Neural progenitor cell (in vitro differentiated cells): ENCODE results near the gene EXD3. TPM values are rescaled to one million over a fixed set of nuclear protein-coding genes. Genes with fewer than 3 reads are reported as not detected.

Experiments
- DNase-seq: peaks from one replicate; pipeline ENCODE4 v3.0.0-alpha.2; 2016; ENCODE audit warnings: low spot score
- H2AFZ ChIP-seq: fragments of 200-600 bp; sonication (generic); replicated peaks from 2 replicates; pipeline ENCODE4 v1.6.1; 2016; ENCODE audit warnings: antibody characterized with exemption
- H3F3A ChIP-seq: fragments of 200-600 bp; sonication (generic); 2 replicates; pipeline ENCODE4 v1.6.1; 2016; ENCODE audit warnings: antibody characterized with exemption, low read depth
- H3K27ac ChIP-seq: fragments of 200-600 bp; sonication (generic); 2 replicates; pipeline ENCODE4 v1.5.1; 2016; ENCODE audit warnings: mild to moderate bottlenecking
- H3K27me3 ChIP-seq: fragments of 200-600 bp; sonication (generic); 2 replicates; pipeline ENCODE4 v1.6.1; 2016; ENCODE audit warnings: mild to moderate bottlenecking, moderate library complexity
- H3K36me3 ChIP-seq: fragments of 200-600 bp; sonication (generic); 2 replicates; pipeline ENCODE4 v1.5.1; 2016
- H3K4me1 ChIP-seq: fragments of 200-600 bp; sonication (generic); 2 replicates; pipeline ENCODE4 v1.6.1; 2016; ENCODE audit warnings: mixed run types
- H3K4me2 ChIP-seq: fragments of 200-600 bp; sonication (generic); 2 replicates; pipeline ENCODE4 v1.6.1; 2016
- H3K4me3 ChIP-seq: fragments of 200-600 bp; sonication (generic); 2 replicates; pipeline ENCODE4 v1.5.1; 2016
- H3K79me2 ChIP-seq: fragments of 200-600 bp; sonication (generic); 2 replicates; pipeline ENCODE4 v1.6.1; 2016; ENCODE audit warnings: low read depth
- H3K9ac ChIP-seq: fragments of 200-600 bp; sonication (generic); 2 replicates; pipeline ENCODE4 v1.6.1; 2016
- H3K9me3 ChIP-seq: fragments of 200-600 bp; sonication (generic); 2 replicates; pipeline ENCODE4 v1.5.1; 2016; ENCODE audit warnings: low read depth
- H4K20me1 ChIP-seq: fragments of 200-600 bp; sonication (generic); 2 replicates; pipeline ENCODE4 v1.6.1; 2016; ENCODE audit warnings: low read depth
- H3K27ac Mint-ChIP-seq: 3 replicates; pipeline ENCODE4 v1.8.0; 2021; ENCODE audit warnings: mixed read lengths
- H3K27me3 Mint-ChIP-seq: 2 replicates; pipeline ENCODE4 v1.8.0; 2022; ENCODE audit warnings: low read depth, mild to moderate bottlenecking, inconsistent platforms, moderate library complexity, mixed read lengths; ENCODE audit not compliant: insufficient read depth
- H3K36me3 Mint-ChIP-seq: 3 replicates; pipeline ENCODE4 v1.8.0; 2021; ENCODE audit warnings: mixed read lengths
- H3K4me1 Mint-ChIP-seq: 3 replicates; pipeline ENCODE4 v1.8.0; 2021; ENCODE audit warnings: mixed read lengths
- H3K4me3 Mint-ChIP-seq: 3 replicates; pipeline ENCODE4 v1.8.0; 2021; ENCODE audit warnings: mild to moderate bottlenecking, moderate library complexity, mixed read lengths
- H3K9me3 Mint-ChIP-seq: 3 replicates; pipeline ENCODE4 v1.8.0; 2020; ENCODE audit warnings: mixed read lengths
- CTCF ChIP-seq: fragments of 200-600 bp; sonication (generic); IDR thresholded peaks from 2 replicates; pipeline ENCODE4 v1.5.1; 2017; ENCODE audit warnings: antibody characterized with exemption, mild to moderate bottlenecking
- EZH2 ChIP-seq: fragments of 200-600 bp; sonication (generic); IDR thresholded peaks from 2 replicates; pipeline ENCODE4 v1.6.1; 2017; ENCODE audit warnings: antibody characterized with exemption, mild to moderate bottlenecking, moderate library complexity
- EZH2phosphoT487 ChIP-seq: fragments of 200-600 bp; sonication (generic); IDR thresholded peaks from 2 replicates; pipeline ENCODE4 v1.6.1; 2017; ENCODE audit warnings: antibody characterized with exemption
- total RNA-seq: library from RNA; depleted of rRNA; stranded (reverse); fragments of >200 nt; gene quantifications from 2 replicates; pipeline ENCODE4 v1.2.3, GENCODE V29; 2015; ENCODE audit warnings: low replicate concordance

Gene EXD3
- total RNA-seq, 1 donor from 2014 or later = 4.7 TPM

GRCh38 chr9:137465000-137465719 lies 42.2 kb upstream of the EXD3 start:
- no peaks in the 10 kb centered on the region for H3K9me3 ChIP-seq
- peaks cover 33% of the 10 kb centered on the region for H3K27me3 ChIP-seq
- no peaks in the 10 kb centered on the region for H3F3A ChIP-seq
- no peak overlapping the region for H3K27ac ChIP-seq
- H3K36me3 ChIP-seq = no peaks in the 10 kb centered on the region
- H3K9ac ChIP-seq = no peak overlapping the region
- H3K27me3 Mint-ChIP-seq = no peaks in the 10 kb centered on the region
- H3K4me1 ChIP-seq = no peaks in the 10 kb centered on the region
- H2AFZ ChIP-seq = no peak overlapping the region
- no peak overlapping the region for H3K4me3 ChIP-seq
- H3K27ac Mint-ChIP-seq = no peak overlapping the region
- no peaks in the 10 kb centered on the region for H4K20me1 ChIP-seq
- no peaks in the 10 kb centered on the region for H3K4me1 Mint-ChIP-seq
- H3K36me3 Mint-ChIP-seq = no peaks in the 10 kb centered on the region
- H3K9me3 Mint-ChIP-seq = peaks cover 2% of the 10 kb centered on the region
- H3K4me3 Mint-ChIP-seq = no peak overlapping the region
- no peaks in the 10 kb centered on the region for H3K79me2 ChIP-seq
- H3K4me2 ChIP-seq = no peak overlapping the region
- DNase-seq = no peak
- TF ChIP-seq CTCF (no peak), EZH2 (no peak), EZH2phosphoT487 (no peak)

- no peak overlapping the region for H3K4me3 ChIP-seq
- H3F3A ChIP-seq = no peaks in the 10 kb centered on the region
- no peak overlapping the region for H3K9ac ChIP-seq
- H3K36me3 ChIP-seq = no peaks in the 10 kb centered on the region
- Mint-ChIP-seq H3K4me1 (peaks cover 2% of the 10 kb centered on the region), H3K9me3 (peaks cover 2% of the 10 kb centered on the region), H3K36me3 (no peaks in the 10 kb centered on the region), H3K27me3 (no peaks in the 10 kb centered on the region), H3K27ac (no peak overlapping the region), H3K4me3 (no peak overlapping the region)
- no peaks in the 10 kb centered on the region for H4K20me1 ChIP-seq
- H3K4me2 ChIP-seq = no peak overlapping the region
- TF ChIP-seq EZH2 = no peak
- no peak for TF ChIP-seq CTCF
- TF ChIP-seq EZH2phosphoT487 = no peak
- no peak overlapping the region for H3K27ac ChIP-seq
- DNase-seq = no peak
- no peaks in the 10 kb centered on the region for H3K9me3 ChIP-seq
- H2AFZ ChIP-seq = no peak overlapping the region
- H3K4me1 ChIP-seq = peaks cover 4% of the 10 kb centered on the region
- H3K27me3 ChIP-seq = peaks cover 40% of the 10 kb centered on the region
- H3K79me2 ChIP-seq = no peaks in the 10 kb centered on the region
These were observed 41.5 kb upstream of the EXD3 start for GRCh38 chr9:137464291-137464999.

- H3F3A ChIP-seq = no peaks in the 10 kb centered on the region
- no peak for TF ChIP-seq CTCF
- TF ChIP-seq EZH2phosphoT487 = no peak
- no peak for TF ChIP-seq EZH2
- H3K27ac ChIP-seq = no peak overlapping the region
- H3K4me3 ChIP-seq = no peak overlapping the region
- no peaks in the 10 kb centered on the region for H3K79me2 ChIP-seq
- peaks cover 4% of the 10 kb centered on the region for H3K4me1 ChIP-seq
- Mint-ChIP-seq H3K27me3 (no peaks in the 10 kb centered on the region), H3K27ac (no peak overlapping the region), H3K4me3 (no peak overlapping the region), H3K4me1 (peaks cover 2% of the 10 kb centered on the region), H3K36me3 (no peaks in the 10 kb centered on the region), H3K9me3 (peaks cover 2% of the 10 kb centered on the region)
- no peak overlapping the region for H3K9ac ChIP-seq
- no peak overlapping the region for H3K4me2 ChIP-seq
- no peak for DNase-seq
- H3K9me3 ChIP-seq = no peaks in the 10 kb centered on the region
- no peaks in the 10 kb centered on the region for H4K20me1 ChIP-seq
- peaks cover 40% of the 10 kb centered on the region for H3K27me3 ChIP-seq
- no peaks in the 10 kb centered on the region for H3K36me3 ChIP-seq
- H2AFZ ChIP-seq = no peak overlapping the region
These were observed 40.9 kb upstream of the EXD3 start for GRCh38 chr9:137463931-137464290.
